HG03025 (cell line): Measurements from ENCODE around the gene PTGER1.
"Not testable (repeated sequence)": the region's sequence is repeated elsewhere in the genome, so short reads cannot be mapped to it uniquely, and the experiment has no call there.

Experiments
- ATAC-seq: cut with Tn5 transposase; IDR thresholded peaks from one replicate; pipeline ENCODE4 v1.9.1; 2021; ENCODE audit warnings: mild to moderate bottlenecking, moderate library complexity; ENCODE audit not compliant: unreplicated experiment, low FRiP score

Gene PTGER1

DNA sequence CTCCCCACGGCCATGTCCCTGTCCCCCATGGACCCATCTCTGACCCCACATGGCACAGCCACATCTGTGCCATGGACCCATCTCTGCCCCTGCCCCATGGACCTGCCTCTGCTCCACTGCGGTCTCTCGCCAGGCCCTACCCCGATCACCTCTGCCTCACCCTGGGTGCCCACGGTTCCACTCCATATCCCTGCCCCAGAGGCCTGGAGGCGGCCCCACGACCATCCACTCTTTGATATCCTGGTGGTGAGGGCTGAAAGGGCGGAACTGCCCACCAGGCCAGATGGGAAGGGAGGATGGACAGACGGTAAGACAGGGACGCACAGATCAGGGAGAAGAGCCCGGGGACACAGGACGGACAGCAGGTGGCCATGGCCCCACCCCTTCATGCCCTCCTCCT is 327 bp downstream of the PTGER1 start:
- ATAC-seq = no peak

DNA sequence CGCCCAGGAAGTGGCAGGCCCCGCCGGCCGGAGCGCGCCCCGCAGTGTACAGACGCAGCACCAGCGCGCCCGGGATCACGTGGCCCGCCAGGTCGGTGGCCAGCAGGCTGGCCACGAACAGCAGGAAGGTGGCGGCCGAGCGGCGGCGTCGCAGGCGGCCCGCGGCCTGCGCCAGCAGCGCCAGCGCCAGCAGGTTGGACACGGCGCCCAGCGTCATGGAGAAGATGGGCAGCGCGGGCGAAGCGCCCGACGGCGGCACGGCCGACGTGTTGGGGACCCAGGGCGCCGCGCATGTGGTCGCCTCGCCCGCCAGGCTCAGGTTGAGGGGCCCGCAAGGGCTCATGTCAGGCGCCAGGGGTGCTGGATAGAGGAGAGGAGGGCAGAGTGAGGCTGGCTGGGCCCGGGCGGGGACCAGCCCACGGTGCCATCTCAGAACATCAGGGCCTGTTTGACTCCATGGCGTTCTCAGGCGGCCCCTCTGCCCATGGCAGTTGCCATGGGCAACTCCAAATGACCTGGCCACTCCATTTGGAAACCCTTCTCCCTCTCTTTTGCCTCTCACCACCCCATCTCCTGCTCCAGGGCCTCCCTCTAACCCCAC is 1.1 kb downstream of the PTGER1 start:
- ATAC-seq = no peak

DNA sequence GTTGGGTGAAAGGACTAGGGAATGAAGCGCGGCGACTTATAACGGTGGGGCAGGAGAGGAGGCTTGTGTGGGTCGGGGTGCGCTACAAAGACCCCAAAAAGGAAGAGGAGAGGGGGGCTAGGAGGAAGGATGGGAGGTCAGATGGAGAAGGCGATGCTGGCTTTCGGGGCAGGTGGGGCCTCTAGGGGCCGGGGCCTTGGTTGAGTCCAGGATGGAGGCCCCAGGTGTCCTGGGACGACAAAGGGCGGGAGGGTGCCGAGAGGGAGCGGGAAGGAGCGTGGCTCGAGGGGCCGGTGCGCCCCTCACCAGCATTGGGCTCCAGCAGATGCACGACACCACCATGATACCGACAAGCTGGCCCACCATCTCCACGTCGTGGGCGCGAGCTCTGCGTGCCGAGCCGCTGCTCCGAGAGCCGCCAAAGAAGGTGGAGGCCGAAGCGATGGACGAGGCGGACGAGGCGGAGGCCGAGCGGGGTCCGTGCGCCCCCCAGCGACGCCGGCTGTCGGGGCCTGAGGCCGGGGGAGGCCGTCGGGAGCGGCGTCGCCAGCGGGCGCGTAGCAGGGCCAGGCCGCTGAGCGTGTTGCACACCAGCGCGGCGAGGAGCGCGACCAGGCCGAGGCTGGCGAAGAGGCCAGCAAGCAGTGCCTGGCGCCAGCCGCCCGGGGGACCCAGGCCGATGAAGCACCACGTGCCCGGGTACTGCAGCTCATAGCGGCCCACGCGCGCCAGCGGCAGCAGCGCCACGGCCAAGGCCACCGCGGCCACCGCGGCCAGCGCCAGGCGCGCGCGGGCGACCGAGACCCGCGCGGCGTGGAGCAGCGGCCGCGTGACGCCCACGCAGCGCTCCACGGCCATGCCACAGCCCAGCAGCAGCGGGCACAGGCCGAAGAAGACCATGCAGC is 1.8 kb downstream of the PTGER1 start:
- ATAC-seq = no peak

DNA sequence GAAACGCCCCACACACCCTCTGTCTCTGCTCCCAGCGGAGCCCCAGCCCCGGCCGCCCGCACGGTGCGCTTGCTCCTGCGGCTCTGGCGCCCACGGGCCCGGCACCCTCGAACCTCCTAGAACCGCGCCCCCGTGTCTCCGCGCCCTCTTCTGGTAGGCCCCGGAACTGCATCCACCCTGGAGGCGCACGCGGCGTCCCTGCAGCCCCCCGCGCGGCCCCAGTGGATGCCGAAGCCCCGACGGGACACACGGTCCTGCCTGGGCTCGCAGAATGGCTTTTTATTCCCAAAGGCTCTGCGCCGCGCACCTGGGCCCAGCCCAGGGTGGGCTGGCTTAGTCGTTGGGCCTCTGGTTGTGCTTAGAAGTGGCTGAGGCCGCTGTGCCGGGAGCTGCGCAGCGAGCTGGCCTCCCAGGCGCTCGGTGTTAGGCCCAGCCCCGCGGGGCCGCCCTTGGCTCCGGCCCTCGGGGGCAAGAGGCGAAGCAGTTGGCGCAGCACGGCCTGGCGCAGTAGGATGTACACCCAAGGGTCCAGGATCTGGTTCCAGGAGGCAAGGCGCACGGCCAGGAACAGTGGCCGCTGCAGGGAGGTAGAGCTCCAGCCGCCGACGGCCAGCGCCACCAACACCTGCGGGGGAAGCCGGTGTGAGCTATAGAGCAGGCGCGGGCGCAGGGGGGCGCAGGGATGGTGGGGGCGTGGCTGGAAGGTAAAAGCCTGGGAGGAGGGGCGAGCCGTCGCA is 2.8 kb downstream of the PTGER1 start:
- ATAC-seq = no peak

DNA sequence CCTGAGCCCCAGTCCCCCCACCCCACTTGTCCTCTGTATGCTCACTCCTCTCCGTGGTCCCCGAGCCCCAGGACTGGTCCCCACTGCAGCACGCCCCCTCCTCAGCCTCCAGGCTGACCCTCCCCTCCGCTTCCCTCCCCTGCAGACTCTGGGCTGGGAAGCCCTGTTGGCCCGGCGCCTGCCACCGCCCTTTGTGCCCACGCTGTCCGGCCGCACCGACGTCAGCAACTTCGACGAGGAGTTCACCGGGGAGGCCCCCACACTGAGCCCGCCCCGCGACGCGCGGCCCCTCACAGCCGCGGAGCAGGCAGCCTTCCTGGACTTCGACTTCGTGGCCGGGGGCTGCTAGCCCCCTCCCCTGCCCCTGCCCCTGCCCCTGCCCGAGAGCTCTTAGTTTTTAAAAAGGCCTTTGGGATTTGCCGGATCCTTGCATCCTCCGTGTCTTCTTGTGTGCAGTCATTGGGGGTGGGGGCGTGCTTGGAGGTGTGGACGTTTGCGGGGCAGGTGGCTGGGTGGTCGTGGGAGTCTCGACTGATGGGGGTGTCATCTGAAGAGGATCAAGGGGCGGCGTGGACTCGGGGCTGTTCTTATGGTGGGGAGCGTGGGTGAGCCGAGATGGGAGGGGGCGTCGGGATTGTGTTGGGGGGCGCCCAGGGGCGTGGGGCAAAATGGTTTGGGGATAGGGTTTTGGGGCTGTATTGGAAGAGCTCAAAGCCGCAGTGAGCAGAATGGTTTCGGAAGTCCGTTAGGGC is 3.5 kb downstream of the PTGER1 start:
- ATAC-seq = no peak

DNA sequence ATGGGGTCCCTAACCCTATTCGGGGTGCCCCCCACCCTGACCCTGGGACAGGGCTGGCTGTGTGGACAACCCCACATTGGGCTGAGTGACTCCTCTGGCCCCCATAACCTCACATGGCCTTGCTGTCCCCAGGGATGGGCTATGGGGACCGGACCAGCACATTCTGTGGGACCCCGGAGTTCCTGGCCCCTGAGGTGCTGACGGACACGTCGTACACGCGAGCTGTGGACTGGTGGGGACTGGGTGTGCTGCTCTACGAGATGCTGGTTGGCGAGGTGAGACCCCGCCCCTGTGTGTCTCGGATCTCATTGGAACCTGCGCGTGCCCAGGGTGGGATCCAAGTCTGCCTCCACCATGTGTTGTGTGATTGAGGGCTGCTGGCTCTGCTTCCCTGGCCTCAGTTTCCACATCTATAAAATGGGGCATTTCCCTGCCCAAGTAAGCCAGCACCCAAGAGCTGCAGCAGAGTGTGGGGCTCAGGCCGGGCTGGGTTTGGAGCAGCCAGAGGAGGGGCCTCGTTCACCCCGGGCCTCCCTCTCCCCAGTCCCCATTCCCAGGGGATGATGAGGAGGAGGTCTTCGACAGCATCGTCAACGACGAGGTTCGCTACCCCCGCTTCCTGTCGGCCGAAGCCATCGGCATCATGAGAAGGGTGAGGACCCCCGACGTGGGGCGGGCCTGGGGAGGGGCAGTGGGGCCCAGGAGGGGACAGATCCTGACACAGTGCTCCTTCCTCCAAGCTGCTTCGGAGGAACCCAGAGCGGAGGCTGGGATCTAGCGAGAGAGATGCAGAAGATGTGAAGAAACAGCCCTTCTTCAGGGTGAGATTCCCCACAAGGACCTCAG is 4.9 kb downstream of the PTGER1 start:
- no peak for ATAC-seq

DNA sequence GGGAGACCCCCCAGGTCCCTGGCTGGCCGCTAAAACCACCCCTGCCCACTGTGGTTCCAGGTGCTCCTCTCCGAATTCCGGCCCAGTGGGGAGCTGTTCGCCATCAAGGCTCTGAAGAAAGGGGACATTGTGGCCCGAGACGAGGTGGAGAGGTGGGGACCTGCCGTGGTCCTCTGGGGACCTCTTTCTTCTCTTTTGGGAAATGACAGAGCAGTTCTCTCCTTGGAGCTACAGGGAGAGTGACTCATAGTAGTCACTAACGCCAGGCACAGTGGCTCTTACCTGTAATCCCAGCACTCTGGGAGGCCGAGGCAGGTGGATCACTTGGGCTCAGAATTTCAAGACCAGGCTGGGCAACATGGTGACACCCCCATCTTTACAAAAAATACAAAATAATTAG is 7.3 kb downstream of the PTGER1 start:
- ATAC-seq = no peak

DNA sequence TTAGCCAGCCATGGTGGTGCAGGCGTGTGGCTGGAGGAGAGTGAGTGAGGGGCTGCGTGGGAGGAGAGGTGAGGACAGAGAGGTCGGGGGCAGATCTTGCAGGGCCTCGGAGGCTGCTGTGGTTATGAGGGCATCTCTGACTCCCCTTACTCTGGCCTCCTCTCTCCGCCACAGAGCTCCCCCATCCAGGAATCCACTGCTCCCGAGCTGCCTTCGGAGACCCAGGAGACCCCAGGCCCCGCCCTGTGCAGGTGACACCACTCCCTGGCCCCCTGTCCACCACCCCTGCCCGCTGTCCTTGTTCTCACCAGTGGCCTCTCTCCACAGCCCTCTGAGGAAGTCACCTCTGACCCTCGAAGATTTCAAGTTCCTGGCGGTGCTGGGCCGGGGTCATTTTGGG is 7.8 kb downstream of the PTGER1 start:
- no peak for ATAC-seq

DNA sequence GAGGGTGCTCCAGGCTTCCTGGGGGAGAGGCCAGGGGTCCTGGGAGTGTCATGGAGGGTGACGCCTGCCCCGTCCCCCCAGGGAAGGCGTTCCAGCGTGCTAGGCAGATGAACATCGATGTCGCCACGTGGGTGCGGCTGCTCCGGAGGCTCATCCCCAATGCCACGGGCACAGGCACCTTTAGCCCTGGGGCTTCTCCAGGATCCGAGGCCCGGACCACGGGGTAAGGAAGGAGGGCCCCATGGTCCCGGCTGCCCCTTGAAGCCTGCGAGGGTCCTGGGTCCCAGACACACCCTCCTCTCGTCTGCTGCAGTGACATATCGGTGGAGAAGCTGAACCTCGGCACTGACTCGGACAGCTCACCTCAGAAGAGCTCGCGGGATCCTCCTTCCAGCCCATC is 11.4 kb downstream of the PTGER1 start:
- ATAC-seq = no peak

DNA sequence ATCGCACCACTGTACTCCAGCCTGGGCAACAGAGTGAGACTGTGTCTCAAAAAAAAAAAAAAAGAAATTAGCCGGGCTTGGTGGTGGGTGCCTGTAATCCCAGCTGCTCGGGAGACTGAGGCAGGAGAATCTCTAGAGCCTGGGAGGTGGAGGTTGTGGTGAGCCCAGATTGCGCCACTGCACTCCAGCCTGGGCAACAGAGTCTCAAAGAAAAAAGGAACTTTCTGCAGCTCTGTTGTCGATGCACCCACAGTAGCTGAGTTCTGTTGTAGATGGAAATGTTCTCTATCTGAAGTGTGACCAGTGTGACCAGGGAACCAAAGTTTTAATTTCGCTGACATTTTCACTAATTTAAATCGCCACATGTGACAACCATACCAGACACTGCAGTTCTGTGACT is 12.8 kb downstream of the PTGER1 start:
- ATAC-seq = not testable (repeated sequence)

DNA sequence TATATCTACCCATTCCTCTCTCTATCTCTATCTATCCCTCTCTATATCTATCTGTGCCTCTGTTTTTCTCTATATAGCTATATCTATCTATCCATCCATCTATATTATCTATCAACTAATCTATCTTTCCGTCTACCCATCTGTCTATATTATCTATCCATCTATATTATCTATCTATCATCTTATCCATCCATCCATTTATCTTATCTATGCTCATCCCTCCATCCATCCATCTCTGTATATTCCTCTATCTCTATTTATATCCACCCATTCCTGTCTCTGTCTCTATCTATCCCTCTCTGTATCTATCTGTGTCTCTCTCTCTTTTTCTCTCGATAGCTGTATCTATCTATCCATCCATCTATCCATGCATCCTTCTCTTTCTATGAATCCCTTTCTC is 14.2 kb downstream of the PTGER1 start:
- no peak for ATAC-seq

DNA sequence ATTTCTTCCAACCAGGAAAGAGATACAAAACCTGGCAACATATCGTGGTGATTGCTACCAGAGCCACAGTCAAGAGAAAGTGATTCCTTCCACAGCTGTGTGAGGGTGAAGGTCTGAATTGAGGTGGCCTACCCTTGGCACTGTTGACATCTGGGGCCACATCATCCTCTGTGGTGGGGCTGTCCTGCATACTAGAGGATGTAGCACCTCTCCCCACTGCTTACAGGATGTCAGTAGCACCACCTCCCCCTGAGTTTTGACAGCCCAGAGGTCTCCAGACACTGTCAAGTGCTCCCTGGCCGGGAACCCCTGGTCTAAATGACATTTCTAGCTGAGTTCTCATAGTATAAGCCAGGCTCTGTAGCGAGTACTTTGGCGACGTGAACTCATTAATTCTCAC is 15.5 kb downstream of the PTGER1 start:
- no peak for ATAC-seq

DNA sequence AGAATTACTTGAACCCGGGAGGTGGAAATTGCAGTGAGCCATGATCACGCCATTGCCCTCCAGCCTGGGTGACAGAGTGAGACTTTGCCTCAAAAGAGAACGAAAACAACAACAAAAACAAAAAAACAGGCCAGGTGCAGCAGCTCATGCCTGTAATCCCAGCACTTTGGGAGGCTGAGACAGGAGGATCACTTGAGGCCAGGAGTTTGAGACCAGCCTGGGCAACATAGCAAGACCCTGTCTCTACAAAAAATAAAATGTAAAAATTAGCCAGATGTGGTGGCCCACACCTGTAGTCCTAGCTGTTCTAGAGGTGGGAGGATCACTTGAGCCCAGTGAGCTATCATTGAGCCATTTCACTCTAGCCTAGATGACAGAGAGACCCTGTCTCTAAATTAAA is 22.9 kb downstream of the PTGER1 start:
- not testable (repeated sequence) for ATAC-seq

DNA sequence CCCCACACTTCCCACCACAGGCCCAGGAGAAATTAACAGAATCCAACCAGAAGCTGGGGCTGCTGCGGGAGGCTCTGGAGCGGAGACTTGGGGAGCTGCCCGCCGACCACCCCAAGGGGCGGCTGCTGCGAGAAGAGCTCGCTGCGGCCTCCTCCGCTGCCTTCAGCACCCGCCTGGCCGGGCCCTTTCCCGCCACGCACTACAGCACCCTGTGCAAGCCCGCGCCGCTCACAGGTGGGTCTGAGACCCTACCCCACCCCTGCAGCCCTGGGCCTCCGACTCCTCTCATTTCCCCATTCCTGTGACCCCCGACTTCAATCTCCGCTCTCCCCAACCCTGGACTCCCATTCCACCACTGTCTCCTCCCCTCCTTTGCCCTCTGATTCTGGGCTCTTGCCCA is 24.3 kb downstream of the PTGER1 start:
- no peak for ATAC-seq

DNA sequence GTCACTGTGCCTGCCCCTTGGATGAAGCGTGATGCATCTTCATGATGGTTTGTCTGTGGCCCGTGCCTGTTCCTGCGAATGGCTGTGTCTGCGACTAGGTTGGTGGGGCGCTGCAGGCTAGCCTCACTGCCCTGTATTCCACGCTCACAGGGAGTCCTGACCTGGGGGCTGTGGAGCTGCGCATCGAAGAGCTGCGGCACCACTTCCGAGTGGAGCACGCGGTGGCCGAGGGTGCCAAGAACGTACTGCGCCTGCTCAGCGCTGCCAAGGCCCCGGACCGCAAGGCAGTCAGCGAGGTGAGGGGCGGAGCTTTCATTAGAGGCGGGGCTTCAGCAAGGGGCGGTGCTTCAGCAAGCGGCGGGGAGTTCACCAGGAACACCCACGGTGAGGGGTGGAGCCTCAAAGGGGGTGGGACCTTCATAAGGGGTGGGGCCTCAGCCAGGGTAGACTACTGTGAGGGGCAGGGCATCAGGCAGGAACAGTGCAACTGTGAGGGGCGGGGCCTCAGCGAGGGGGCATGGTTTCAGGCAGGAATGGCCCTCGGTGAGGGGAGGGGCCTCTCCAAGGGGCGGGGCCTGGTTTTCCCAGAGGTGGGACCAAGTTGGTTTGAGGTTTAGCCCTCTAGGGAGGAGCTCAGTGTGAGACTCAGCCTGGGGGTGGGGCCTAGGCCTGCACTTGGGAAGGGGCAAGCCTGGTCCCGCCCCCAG is 24.8 kb downstream of the PTGER1 start:
- ATAC-seq = no peak

DNA sequence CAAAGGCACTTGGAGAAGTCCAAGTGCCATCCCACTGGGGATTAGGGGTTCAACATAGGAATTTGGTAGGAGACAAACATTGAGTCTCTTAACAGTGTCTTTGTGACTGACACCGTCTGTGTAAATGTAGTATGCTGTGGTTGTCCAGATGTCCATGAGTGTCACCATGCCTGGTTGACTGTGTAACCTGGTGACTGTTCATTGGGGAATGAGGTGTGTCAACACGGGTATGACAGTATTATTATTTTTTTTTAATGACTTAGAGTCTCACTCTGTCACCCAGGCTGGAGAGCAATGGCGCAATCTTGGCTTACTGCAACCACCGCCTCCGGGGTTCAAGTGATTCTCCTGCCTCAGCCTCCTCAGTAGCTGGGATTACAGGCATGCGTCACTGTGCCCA is 25.8 kb downstream of the PTGER1 start:
- ATAC-seq = no peak

DNA sequence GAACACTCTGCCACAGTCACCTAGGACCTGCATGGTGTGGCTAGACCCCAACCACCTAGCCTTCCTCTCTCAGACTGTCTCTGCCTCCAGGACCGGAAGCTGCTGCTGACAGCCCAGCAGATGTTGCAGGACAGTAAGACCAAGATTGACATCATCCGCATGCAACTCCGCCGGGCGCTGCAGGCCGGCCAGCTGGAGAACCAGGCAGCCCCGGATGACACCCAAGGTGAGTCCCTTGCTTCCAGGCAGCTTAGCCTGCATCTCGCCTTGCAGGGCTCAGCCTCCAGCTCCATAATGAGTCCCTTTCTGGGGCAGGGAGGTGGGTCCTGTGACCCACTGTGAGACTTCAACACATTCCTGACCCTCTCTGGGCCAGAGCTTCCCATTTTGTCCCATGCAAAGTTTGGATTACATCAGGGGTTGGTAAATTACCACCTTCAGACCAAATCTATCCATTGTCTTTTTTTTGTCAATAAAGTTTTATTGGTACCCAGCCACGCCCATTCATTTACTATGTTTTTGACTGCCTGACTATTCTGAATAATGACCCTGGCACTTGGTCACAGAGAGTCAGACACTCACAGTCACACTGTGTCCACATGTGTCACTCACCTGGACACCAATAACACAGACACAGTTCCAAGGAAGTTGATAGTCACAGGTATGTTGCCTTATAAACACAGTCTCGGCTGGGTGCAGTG is 28.7 kb downstream of the PTGER1 start:
- no peak for ATAC-seq

DNA sequence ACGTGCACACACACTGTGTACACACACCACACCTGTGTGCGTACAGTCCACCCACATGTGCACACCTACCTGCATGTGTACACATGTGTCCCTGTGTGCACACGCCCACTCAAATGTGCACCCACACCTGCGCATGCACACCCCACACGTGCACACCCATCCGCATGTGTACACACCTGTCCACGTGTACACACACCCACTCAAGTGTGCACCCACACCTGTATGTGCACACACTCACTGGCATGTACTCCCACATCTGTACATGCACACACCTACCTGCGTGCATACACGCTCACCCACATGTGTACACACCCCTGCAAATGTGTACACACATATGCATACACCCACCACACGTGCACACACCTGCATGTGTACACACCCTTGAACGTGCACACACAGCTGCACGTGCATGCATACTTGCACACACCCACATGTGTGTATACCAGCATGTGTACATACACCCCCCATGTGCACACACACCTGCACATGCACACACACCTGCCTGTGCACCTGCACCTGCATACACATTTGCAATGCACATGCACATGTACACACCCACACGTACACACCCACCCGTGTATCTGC is 31.4 kb downstream of the PTGER1 start:
- ATAC-seq = no peak
